SU-DHL-6 (cell line): ENCODE measurements around the gene IFNGR2.

Experiments used
- CTCF ChIP-seq: fragments of 200-600 bp; sonication (generic); IDR thresholded peaks from one replicate; pipeline ENCODE4 v1.5.1; 2017; ENCODE audit warnings: antibody characterized with exemption, mild to moderate bottlenecking, low read length, moderate library complexity; ENCODE audit not compliant: insufficient read depth, poor library complexity, severe bottlenecking
- EZH2phosphoT487 ChIP-seq: fragments of 200-600 bp; sonication (generic), shearing (Covaris generic); conservative IDR thresholded peaks from 2 replicates; pipeline ENCODE4 v1.6.1; 2018; ENCODE audit warnings: mild to moderate bottlenecking, antibody characterized with exemption, low read length, moderate library complexity, mixed read lengths

GRCh38 chr21:33375101-33375644 lies 28.0 kb upstream of the IFNGR2 start:
- TF ChIP-seq CTCF (no peak), EZH2phosphoT487 (no peak)
